ENCODE measurements around the gene AMIGO2. TPM values are rescaled to one million over a fixed set of nuclear protein-coding genes. Genes with fewer than 3 reads are reported as not detected.

Gene AMIGO2
- total RNA-seq, 1 experiment from 2014 or later: 8.6 TPM

GRCh38 chr12:47074757-47075156 lies 5.0 kb downstream of the AMIGO2 start:
- Histone ChIP-seq H2BK12ac (ENCODE audit: insufficient read length, low read depth, low read length) (no peak overlapping the region), H3K18ac (ENCODE audit: insufficient read length, low read depth, low read length) (no peak overlapping the region), H3K14ac (ENCODE audit: insufficient read depth, low read length) (no peak overlapping the region), H3K56ac (ENCODE audit: insufficient read length, low read depth, low read length) (no peak overlapping the region), H3T11ph (ENCODE audit: low read length) (no peak overlapping the region), H2AFZ (ENCODE audit: low read length) (no peak overlapping the region), H3K9ac (ENCODE audit: extremely low read depth, insufficient read length, low read length) (no peak overlapping the region), H4K8ac (replicated peaks; ENCODE audit: insufficient read length, low read depth, low read length) (no peak overlapping the region), H4K91ac (ENCODE audit: insufficient read length, low read depth, low read length) (no peak overlapping the region), H3K27ac (ENCODE audit: insufficient read length, low read depth, low read length) (no peak overlapping the region), H2BK120ac (ENCODE audit: low read depth, low read length, poor library complexity, severe bottlenecking) (no peak overlapping the region), H2BK20ac (ENCODE audit: low read depth, low read length, poor library complexity, severe bottlenecking) (no peak overlapping the region), H3K4me1 (ENCODE audit: insufficient read depth, low read length) (no peaks in the 10 kb centered on the region), H3K23ac (ENCODE audit: insufficient read length, low read depth, low read length) (no peak overlapping the region), H3K4ac (ENCODE audit: low read depth, low read length) (no peak overlapping the region), H4K5ac (ENCODE audit: insufficient read length, low read depth, low read length) (no peak overlapping the region), H3K79me2 (ENCODE audit: insufficient read depth, low read length) (no peaks in the 10 kb centered on the region), H4K20me1 (ENCODE audit: control insufficient read depth, insufficient read depth, insufficient read length) (no peaks in the 10 kb centered on the region), H3K4me2 (ENCODE audit: insufficient read depth, insufficient read length, low read length) (no peak overlapping the region), H2BK15ac (ENCODE audit: low read depth, low read length) (no peak overlapping the region), H3K27me3 (ENCODE audit: insufficient read depth, low read length) (peaks cover 4% of the 10 kb centered on the region; the same call in 1 of the 2 replicates), H2AK5ac (ENCODE audit: insufficient read length, low read length) (no peak overlapping the region), H3K9me3 (ENCODE audit: control insufficient read depth, low read depth, low read length) (no peaks in the 10 kb centered on the region), H2BK5ac (ENCODE audit: insufficient read length, low read length) (no peak overlapping the region), H3K23me2 (ENCODE audit: insufficient read length, low read depth, low read length, poor library complexity, severe bottlenecking) (peaks cover 4% of the 10 kb centered on the region), H3K79me1 (ENCODE audit: insufficient read depth, low read depth, low read length, poor library complexity, severe bottlenecking) (no peaks in the 10 kb centered on the region)
- Mint-ChIP-seq H3K27me3 (ENCODE audit: low read depth) (peaks cover 19% of the 10 kb centered on the region), H3K4me3 (no peak overlapping the region), H3K9me3 (no peaks in the 10 kb centered on the region), H3K27ac (no peak overlapping the region), H3K36me3 (ENCODE audit: insufficient read depth in 1 of 3, low read depth in 3 of 3) (peaks cover 0 to 5% (median 2%) of the 10 kb centered on the region in 3 experiments; a peak in 3 of 7 replicates), H3K4me1 (peaks cover 11 to 21% of the 10 kb centered on the region in 2 experiments)
- DNase-seq: no peak
- no CpG with 5 or more reads among the region's 2 CpGs for WGBS (ENCODE audit: extremely low coverage, insufficient read length, low lambda C conversion rate)
- TF ChIP-seq CTCF (conservative IDR thresholded peaks at IDR 0.05): no peak
